SKM-1 (cell line): ENCODE data around the gene SLC39A2.
A peak's percentile ranks its signal among the peaks of the same experiment; 100 is the strongest.
"Not testable (repeated sequence)": the region's sequence is repeated elsewhere in the genome, so short reads cannot be mapped to it uniquely, and the experiment has no call there.

Source experiments
- DNase-seq: peaks from one replicate; lab custom pipeline; 2025; ENCODE audit not compliant: unreplicated experiment; lab: John Stamatoyannopoulos, UW

The SLC39A2 gene

DNA sequence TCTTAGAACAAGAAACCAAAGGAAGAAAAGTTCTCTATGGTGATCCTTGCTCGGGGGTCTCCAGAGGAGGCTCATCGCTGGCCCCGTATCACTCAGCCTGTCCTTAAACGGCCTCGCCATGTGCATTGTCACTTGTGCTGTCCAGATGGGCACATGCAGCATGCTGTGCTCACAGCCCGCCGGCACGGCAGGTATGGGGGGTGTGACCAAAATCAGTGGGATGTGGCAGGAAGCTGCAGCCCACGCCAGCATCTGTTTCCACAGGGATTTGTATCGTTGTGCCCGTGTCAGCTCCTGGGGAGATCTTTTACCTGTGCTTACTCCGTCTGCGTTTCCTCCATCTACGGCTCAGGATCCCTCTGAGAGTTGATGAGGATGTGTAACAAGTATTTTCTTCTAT lies 2.6 kb upstream of the SLC39A2 start:
- DNase-seq: no peak

DNA sequence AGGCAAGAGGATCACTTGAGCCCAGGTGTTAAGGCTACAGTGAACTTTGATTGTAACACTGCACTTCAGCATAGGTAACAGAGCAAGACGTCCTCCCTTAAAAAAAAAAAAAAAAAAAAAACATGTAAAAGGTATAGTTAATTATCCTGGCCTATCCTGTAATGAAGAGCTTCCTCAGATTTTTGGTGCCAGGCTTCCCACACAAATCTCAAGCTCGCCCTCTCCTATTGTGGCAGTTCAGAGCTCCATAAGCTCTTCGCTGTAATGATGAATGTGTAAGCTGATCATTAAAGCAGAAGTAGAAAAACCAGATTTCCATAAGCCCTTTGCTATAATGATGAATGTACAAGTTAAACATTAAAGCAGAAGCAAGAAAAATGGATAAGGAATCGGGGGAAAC lies 2.0 kb upstream of the SLC39A2 start:
- no peak for DNase-seq

DNA sequence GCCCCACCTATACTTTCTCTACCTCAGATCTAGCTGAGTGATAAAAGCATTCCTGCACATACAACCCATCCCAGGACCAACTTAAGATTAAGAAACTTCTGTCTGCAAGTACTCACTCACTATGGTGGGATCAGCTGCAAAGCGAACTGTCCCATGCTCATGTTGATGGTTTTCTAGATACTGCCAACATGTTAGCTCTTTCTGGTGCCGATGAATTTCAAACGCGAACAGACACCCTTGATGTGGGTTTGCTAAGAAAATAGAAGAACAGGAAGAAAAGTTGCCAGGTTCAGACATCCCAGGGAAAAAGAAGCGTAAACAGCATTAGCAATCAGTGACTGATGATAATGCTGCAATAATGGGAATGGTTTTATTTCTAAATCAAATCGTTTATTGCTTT lies 1.5 kb upstream of the SLC39A2 start:
- DNase-seq: no peak

DNA sequence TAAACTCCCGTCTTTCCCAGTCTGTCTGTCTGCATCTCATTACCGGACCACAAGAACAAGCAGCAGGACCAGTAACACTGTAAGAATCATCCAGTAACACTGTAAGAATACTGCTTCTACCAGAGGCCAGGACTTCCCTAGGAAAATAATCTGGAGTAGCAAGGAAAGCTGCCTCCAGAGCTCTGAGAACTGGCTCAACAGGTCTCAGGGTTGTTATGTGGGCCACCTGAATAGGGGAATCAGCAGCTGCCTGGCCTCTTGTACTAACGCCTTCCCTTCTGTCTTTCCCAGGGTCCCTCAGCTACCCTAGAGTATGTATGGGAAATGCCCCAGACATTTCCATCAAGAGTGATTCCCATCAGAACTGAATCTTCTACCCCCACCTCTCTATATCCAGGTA lies 954 bp upstream of the SLC39A2 start:
- DNase-seq: no peak

DNA sequence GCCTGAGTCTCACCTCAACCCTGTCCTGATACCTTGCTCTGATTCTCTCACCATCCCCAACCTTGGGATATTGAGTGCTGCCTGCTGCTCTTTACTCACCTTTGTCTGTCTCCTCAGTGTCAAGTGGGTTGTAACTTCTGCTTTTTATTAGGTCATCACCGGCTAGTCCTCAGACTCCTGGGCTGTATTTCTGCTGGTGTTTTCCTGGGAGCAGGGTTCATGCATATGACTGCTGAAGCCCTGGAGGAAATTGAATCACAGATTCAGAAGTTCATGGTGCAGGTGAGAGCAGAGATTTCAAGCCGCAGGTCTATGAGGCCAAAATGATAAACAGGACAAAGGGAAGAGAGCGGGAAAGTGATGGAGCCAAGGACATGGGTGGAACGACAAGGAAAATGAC lies 498 bp downstream of the SLC39A2 start:
- DNase-seq: no peak

DNA sequence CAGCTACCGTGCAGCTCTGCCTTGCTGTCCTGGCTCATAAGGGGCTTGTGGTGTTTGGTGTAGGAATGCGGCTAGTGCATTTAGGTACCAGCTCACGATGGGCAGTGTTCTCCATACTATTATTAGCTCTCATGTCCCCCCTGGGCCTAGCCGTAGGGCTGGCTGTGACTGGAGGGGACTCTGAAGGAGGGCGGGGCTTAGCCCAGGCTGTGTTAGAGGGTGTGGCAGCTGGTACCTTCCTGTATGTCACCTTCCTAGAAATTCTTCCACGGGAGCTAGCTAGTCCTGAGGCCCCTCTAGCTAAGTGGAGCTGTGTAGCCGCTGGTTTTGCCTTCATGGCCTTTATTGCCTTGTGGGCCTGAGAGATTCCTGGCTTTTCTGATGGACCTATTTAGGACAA lies 2.1 kb downstream of the SLC39A2 start:
- DNase-seq: no peak

DNA sequence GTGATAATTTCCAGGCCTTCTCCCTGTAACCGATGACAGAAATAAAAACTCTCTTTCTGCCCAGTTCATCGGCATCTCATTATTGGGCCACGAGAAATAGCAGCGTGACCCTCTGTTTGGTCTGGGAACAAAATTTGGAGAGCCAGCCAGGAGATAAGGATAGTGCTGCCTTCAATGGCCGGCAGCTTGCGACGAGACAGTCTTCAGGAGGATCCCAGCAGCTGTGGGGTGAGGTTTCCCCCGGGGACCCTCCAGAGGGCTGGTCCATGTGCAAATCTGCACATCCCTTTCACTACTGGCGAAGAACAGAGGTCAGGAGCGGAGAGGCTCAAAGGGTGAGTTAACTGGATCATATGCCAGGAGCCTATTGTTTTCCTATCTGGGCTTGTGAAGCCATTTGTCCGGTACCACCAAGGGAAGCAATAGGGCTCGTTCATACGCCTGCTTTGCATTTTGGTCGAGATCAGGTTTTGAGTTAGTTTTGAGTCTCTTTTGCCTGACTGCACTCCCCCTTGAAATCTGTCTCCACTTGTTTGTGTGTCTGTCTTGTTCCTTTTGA lies 4.8 kb downstream of the SLC39A2 start:
- DNase-seq: no peak

DNA sequence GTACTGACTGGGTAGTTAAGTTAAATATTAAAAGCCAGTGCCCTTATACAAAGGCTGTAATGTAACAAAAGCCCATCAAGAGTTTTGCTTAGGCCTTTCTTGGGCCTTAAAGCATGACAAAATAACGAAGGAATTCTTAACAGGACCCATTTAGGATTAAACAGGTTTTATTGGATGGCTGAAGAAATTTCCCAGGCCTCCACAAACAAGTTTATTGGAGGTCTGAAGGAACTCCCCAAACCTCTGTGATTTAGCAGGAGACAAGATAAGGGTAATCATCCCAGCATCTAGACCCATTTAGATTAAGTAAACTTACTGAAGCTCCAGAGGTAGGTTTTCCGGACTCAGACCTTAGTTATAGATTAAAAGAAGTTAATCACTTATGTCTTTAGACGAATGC lies 10.6 kb downstream of the SLC39A2 start:
- DNase-seq: not testable (repeated sequence)

DNA sequence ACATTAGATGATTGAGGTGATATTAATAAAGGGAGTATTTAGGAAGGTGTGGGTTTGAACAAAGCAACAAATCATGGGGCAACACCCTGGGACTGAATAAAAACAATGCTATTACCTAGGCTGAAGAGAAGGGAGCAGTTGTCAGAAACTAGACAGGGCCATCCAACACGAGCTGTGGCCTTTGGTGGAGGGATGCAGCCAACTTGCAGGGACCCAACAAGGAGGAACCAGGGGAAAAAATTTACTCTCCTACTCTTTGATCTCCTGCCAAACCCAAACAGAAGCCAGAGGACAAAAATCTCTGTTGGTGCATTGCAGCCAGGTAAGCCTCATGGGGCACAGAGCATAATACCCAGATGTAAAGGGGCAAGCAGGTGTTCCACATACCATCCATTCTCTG lies 12.0 kb downstream of the SLC39A2 start:
- DNase-seq: no peak

DNA sequence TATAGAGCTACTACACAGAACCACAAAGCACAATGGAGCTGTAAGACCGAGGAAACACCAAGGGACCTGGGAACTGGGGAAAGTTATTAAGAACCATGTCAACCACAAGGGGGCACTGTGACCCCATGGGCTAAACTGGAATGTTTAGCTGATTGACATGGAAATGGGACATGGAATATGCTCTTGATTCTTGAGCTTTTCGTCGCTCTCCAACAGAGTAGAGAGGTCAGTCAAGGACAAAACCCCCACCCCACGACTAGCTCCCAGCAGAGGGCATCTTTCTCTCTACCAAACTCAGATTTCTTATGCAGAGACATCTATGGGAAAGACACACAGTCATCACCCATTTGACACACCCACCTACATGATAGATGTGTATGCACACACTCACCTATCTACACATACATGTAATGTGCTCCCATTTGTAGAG lies 15.7 kb downstream of the SLC39A2 start:
- peak; percentile 36 for DNase-seq

DNA sequence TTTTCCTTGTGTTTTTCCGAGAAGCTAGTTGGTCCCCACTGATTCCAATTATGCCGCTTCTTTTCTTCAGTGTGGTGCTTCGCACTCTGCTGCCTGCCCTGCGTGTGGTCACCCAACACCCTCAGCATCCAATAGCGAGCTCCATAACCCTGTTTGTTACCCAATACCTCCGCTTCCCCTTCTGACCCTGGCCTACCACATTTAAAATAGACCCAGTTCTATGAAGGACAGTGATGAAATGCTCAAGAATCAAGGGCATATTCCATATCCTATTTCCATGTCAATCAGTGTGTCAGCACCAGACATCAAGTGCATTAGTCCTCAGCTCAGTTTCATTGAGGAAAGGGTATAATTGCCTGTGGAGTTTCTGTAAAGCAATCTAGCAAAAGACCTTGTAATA lies 16.2 kb downstream of the SLC39A2 start:
- DNase-seq: peak; percentile 39

DNA sequence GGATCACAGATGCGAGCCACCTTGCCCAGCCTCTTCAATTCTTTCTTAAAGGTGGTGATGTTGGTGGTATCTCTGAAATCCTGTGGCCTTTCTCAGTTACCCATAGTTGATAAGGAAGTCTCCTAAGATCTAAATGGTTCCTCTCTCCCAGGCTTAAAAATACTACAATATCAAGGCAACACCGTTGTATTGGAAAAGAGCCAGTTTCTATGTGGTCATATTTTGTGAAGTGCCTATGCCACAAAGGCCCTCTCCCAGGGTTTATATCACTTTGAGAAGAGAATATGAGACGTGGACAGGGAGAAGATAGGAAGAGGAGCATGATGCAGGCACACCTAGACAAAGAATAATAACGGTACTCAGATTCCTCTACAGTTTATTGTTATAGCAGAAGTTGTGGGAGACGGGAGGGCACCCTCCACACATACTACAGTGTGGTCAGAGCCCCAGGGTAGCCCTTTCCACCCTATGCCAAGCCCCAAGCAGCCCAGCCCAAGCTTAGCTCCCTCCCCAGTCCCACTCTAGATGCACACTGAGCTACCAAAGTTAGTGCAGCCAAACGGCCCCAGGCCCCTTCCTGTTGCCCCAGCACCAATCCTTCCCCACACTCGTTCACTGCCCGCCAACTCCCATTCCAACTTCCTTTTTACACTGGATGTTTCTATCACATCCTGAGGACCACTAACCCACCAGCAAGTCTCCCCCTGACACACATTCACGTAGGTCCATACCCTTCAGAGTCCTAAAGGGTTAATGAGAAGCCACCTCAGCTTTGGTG lies 17.5 kb downstream of the SLC39A2 start:
- DNase-seq: no peak

DNA sequence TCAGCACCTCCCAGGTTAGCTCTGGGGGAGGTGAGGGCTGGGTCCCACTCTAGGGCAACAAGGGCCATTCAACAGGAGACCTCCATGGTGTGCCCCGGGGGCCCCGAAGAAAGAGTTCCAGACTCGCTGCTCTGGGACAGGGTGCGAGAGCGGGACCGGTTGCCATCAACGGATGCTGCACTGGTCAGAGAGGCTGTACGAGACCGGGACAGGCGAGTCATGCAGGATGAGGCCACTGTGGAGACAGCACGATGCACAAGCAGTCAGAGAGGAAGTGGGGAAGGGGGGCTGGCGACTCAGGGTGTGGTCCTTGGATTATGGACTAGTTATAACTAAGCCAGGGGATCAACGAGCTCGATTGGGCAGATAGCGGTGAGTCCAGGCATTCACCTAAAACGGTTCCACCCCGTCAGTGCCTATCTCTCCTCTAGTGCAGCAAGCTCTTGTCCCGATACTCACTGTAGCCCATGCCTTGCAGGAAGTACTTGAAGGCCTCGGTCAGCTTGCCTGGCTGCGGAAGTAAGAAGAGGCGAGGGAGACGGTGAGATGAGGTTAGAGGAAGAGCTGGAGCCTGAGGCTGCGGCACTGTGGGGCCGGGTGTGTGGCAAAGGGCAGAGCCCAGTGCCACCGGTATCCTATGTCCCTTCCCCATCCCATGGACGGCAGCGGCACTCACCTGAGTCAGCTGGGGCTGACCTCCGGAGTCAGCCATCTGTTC lies 18.6 kb downstream of the SLC39A2 start:
- DNase-seq: no peak

DNA sequence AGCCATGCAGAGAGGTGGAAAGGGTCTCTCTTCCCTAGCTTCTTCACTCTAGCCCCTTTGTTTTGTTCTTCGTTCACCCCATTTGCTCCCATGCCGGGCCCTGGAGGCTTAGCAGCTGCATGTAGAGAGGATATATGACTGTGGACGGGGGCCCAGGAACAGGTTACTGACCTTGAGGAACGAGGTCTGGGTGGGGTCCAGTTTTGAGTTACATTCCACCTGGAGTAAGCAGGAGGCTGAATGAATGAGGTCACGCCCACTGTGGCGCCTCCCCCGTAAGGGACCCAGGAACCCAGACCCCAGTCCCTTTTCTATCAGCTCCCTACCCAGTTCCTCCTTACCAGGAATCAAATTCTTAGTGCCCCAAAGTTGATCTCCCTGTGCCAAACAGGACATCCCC lies 19.2 kb downstream of the SLC39A2 start:
- no peak for DNase-seq

DNA sequence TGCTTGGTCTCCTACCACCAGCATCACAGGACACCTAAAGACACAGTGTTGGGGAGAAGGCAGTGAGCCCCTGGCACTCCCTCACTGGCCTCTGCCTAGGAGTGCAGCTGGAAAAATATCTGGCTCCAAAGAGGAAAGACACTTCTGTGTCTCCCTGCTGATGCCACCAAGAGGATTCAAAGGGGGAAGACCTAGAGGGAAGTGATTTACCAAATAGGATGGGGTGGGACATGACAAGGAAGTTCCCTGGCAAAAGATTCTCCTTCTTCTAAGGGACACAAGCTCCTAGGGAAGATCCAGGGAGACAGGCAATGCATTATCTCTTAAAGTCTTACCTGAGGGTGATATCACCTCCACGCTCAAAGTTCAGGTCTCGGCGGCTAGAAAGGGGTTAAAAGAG lies 19.7 kb downstream of the SLC39A2 start:
- DNase-seq: no peak

DNA sequence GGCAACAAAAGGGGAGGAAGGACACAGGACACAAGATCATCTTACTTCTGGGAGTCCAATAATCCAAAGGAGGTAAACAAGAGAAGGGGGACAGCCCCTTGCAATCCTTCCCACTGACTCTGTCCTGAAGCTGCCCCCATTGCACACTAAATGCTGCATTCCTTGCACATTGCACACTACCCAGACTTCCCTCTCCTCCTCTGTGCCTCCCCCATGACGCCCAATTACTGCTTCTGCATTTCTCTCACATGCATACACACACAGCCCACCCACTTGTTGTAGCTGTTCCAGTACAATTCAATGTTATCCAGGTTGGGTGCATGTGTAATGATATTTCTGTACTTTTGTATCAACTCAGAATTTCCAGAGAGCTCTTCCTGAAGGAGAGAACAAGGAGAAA lies 20.3 kb downstream of the SLC39A2 start:
- DNase-seq: no peak

DNA sequence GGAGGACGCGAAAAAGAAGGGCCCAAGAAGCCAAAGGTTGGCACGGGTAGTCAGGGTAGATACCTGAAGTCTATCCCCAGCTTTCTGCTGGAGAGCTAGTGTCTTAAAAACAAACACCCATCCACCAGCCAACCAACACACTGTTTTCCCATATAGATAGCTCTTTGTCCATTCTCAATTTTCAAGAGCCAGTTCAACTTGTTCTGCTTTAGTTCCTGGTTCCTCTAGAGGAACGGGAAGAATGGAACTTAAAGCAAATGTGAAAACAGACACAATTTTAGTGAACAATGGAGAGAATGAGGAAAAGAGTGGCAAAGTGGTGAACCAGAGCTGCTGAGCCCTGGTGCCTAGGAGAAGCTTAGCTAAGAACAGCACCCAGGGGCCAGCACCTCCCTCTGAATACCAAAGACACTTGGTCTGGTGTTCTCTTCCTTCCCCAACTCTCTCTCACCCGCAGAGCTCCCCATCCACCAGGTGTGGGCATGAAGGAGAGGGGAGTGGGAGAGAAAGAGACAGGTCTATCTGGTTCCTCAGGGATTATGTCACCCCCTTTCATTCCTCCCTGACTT lies 22.0 kb downstream of the SLC39A2 start:
- DNase-seq: no peak

DNA sequence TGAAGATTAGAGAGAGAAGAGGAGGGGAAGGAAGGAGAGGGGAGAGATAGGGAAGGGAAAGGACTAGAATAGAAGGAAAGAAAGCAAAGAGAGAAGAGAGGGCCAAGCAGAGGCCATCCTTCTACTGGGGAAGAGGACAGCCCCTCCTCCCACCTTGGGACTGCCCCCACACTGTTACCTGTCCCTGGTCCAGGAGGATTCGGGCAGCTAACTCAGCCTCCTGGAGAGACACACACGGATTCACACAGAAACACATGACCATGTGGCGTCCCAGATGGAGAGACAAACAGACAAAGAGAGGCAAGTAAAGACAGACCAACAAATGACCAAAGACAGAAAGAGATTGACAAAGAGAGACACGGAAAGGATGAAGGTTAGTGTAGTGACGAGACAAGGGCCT lies 23.6 kb downstream of the SLC39A2 start:
- no peak for DNase-seq

DNA sequence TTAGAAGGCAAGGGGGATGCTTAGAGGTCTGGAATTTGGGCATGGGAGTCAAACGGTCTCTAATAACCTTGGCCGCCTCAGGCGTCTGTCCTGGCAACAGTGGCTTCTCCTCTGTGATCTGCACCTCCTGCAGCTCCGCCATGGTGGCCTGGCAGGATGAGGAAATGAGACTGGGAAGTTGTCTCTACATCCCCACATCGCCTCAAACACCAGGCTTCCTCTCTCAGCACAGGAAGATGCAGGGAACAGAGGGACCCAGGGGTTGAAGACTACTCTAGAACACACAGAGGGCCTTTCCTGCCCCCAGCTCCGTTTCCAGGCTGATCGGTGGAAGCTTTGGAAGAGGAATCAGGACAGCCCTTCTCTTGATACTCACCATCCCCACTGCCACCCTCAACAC lies 24.1 kb downstream of the SLC39A2 start:
- no peak for DNase-seq

DNA sequence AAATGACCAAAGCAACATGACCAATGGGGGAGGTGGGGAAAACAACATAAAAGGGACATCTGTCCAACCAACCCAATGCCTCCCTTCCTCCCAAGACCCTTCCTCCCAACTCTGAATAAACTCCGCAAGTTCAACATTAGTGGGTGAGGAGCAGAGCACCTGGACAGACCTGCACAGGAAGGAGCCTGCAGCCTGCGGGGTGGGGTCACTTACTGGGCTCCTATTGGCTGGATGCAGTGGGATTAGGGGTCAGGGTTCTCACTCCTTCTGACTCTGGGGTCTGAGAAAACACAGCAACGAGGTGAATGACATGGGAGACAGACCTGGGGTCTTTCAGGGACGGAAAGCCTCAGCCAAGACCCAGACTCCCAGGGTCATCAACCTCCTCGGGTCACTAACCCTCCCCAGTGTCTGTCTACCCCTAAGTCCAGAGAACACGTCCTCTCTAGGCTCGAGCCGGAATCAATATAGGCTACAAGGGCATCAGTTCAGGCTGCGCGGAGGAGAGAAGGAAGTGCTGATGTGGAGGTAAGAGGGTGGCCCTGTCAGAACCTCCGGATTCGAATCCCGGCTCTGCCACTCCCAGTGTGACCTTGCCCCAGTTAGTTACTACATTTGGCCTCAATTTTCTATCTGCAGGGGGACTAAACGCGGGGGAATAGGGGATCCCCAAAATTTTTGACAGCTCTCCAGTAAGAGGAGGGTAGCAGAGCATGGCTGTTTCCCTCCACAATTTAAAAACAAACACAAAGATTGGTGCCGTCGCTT lies 24.9 kb downstream of the SLC39A2 start:
- DNase-seq: no peak
